ENCODE results near the gene RPS24. TPM values are rescaled to one million over a fixed set of nuclear protein-coding genes. Genes with fewer than 3 reads are reported as not detected.

The RPS24 gene
- total and polyA plus RNA-seq, 2 of the 13 experiments (the other 11 are each of a cell fraction or from before 2014, with no cell fraction given), result 2,690 to 3,319 TPM

DNA sequence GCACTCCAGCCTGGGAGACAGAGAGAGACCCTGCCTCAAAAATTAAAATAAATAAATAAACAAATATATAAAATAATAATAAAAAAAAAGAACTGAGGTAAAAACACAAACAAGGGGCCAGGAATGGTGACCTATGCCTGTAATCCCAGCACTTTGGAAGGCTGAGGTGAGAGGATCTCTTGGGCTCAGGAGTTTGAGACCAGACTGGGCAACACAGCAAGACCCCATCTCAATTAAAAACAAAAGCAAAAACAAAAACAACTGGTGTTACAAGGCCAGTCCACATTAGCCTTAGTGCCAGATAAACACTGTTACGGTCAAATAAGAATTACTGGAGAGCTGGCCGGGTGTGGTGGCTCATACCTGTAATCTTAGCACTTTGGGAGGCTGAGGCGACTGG is 9.9 kb upstream of the RPS24 start:
- FAIRE-seq (no peak), DNase-seq (ENCODE audit: low spot score) (no peak), ATAC-seq (no peak)
- Histone ChIP-seq H3K9me3 (ENCODE audit: low read length) (no peaks in the 10 kb centered on the region), H3K79me2 (ENCODE audit: insufficient read depth, low read length) (peaks cover 22% of the 10 kb centered on the region), H3K4me3 (replicated peaks in 1 of 3; ENCODE audit: insufficient read depth in 1 of 3, low read depth in 2 of 3, low read length in 3 of 3) (no peak overlapping the region), H3K36me3 (replicated peaks in 1 of 2; ENCODE audit: control insufficient read depth in 1 of 2, insufficient read depth in 2 of 2, low read length in 2 of 2) (peaks cover 40 to 74% of the 10 kb centered on the region in 2 experiments), H3K4me1 (ENCODE audit: insufficient read depth, low read length) (peaks cover 18% of the 10 kb centered on the region), H2AFZ (ENCODE audit: low read length) (no peak overlapping the region), H3K27ac (ENCODE audit: extremely low read length, insufficient read depth, low read length) (no peak overlapping the region), H3K27me3 (ENCODE audit: control insufficient read depth in 1 of 2, insufficient read depth in 2 of 2, low read length in 2 of 2) (no peaks in the 10 kb centered on the region), H4K20me1 (ENCODE audit: insufficient read depth, low read length) (no peaks in the 10 kb centered on the region), H3K4me2 (ENCODE audit: low read depth, low read length) (no peak overlapping the region), H3K9ac (ENCODE audit: insufficient read depth, low read depth, low read length) (no peak overlapping the region)
- CTCF ChIA-PET (ENCODE audit: low intra/inter-chr PET ratio, low total read pairs), result no interaction called here
- 100% methylated on average over 3 of the region's 3 CpGs for WGBS (ENCODE audit: low lambda C conversion rate)
- TF ChIP-seq, protein P1, sequence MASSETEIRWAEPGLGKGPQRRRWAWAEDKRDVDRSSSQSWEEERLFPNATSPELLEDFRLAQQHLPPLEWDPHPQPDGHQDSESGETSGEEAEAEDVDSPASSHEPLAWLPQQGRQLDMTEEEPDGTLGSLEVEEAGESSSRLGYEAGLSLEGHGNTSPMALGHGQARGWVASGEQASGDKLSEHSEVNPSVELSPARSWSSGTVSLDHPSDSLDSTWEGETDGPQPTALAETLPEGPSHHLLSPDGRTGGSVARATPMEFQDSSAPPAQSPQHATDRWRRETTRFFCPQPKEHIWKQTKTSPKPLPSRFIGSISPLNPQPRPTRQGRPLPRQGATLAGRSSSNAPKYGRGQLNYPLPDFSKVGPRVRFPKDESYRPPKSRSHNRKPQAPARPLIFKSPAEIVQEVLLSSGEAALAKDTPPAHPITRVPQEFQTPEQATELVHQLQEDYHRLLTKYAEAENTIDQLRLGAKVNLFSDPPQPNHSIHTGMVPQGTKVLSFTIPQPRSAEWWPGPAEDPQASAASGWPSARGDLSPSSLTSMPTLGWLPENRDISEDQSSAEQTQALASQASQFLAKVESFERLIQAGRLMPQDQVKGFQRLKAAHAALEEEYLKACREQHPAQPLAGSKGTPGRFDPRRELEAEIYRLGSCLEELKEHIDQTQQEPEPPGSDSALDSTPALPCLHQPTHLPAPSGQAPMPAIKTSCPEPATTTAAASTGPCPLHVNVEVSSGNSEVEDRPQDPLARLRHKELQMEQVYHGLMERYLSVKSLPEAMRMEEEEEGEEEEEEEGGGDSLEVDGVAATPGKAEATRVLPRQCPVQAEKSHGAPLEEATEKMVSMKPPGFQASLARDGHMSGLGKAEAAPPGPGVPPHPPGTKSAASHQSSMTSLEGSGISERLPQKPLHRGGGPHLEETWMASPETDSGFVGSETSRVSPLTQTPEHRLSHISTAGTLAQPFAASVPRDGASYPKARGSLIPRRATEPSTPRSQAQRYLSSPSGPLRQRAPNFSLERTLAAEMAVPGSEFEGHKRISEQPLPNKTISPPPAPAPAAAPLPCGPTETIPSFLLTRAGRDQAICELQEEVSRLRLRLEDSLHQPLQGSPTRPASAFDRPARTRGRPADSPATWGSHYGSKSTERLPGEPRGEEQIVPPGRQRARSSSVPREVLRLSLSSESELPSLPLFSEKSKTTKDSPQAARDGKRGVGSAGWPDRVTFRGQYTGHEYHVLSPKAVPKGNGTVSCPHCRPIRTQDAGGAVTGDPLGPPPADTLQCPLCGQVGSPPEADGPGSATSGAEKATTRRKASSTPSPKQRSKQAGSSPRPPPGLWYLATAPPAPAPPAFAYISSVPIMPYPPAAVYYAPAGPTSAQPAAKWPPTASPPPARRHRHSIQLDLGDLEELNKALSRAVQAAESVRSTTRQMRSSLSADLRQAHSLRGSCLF (CRISPR knock-in tag; IDR thresholded peaks at IDR 0.05; ENCODE audit: borderline replicate concordance), result no peak
- TF ChIP-seq FOXK1 (CRISPR knock-in tag; IDR thresholded peaks at IDR 0.05; ENCODE audit: borderline replicate concordance, low read depth) (no peak), ZNF644 (CRISPR knock-in tag; IDR thresholded peaks at IDR 0.05; ENCODE audit: low read depth) (no peak), XRCC5 (optimal IDR thresholded peaks at IDR 0.05; ENCODE audit: low read length) (no peak), RORA (CRISPR knock-in tag; IDR thresholded peaks at IDR 0.05) (no peak), KLF6 (CRISPR knock-in tag; IDR thresholded peaks at IDR 0.05) (no peak)
- TF ChIP-seq, protein P2, sequence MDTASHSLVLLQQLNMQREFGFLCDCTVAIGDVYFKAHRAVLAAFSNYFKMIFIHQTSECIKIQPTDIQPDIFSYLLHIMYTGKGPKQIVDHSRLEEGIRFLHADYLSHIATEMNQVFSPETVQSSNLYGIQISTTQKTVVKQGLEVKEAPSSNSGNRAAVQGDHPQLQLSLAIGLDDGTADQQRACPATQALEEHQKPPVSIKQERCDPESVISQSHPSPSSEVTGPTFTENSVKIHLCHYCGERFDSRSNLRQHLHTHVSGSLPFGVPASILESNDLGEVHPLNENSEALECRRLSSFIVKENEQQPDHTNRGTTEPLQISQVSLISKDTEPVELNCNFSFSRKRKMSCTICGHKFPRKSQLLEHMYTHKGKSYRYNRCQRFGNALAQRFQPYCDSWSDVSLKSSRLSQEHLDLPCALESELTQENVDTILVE (CRISPR knock-in tag; IDR thresholded peaks at IDR 0.05), result no peak
- BruUV-seq (replicated peaks), result no TSS peak
- in situ Hi-C loops (cut with HindIII; ENCODE audit: extremely low pct_ligation_motif_present, low pct_unique_long_range_greater_than_20kb) (loop anchor here (10.0 kb wide), 1 partner anchor 179 kb away; no protein-coding TSS in a partner anchor), intact Hi-C loops (cut with micrococcal nuclease; ENCODE audit: unreplicated experiment) (no loop called here)
- POLR2A ChIA-PET, result no interaction called here

All from HepG2 (cell line).